Measurements from ENCODE around the gene HLA-E. TPM values are rescaled to one million over a fixed set of nuclear protein-coding genes. Genes with fewer than 3 reads are reported as not detected.

HLA-E gene
- total RNA-seq, 4 donors from 2014 or later, result 496 to 771 (median 601) TPM

GRCh38 chr6:30447237-30447636 lies 42.1 kb upstream of the HLA-E start:
- H3K27ac ChIP-seq, result no peak overlapping the region
- no peak for DNase-seq (ENCODE audit: low spot score in 2 of 2)
- H3K9me3 ChIP-seq, result no peaks in the 10 kb centered on the region
- H3K27me3 ChIP-seq, result peaks cover 97% of the 10 kb centered on the region
- peaks cover 28% of the 10 kb centered on the region for H3K4me1 ChIP-seq
- H3K4me3 ChIP-seq, result no peak overlapping the region
- 3% methylated on average over 2 of the region's 2 CpGs for WGBS
- H3K36me3 ChIP-seq, result no peaks in the 10 kb centered on the region
- no peak for TF ChIP-seq POLR2A (IDR thresholded peaks at IDR 0.05)
- no peak for TF ChIP-seq POLR2AphosphoS5 (IDR thresholded peaks at IDR 0.05)
- TF ChIP-seq CTCF (IDR thresholded peaks at IDR 0.05), result no peak
- no peak for TF ChIP-seq EP300 (IDR thresholded peaks at IDR 0.05)

DNA sequence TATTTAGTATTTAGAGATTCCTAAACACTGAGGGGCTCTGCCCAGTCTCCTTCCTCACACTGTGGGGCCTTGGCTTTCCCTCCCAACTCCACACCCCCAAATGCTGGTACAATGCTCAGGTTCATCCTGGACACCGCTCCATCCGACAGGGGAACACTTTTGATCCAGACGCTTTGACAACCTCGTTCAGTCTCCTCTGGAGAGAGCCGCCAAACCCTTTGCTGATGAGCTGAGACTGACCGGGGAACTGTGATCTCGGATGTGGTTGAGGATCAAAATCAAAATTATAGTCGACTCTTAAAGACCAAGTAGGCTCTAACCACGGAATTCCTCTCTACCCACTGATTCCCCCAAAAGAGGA lies 38.8 kb upstream of the HLA-E start:
- TF ChIP-seq CTCF (IDR thresholded peaks at IDR 0.05) (no peak), POLR2A (IDR thresholded peaks at IDR 0.05) (no peak), EP300 (IDR thresholded peaks at IDR 0.05) (no peak), POLR2AphosphoS5 (IDR thresholded peaks at IDR 0.05) (no peak)
- 28% methylated on average over 9 of the region's 9 CpGs for WGBS
- Histone ChIP-seq H3K4me3 (peak overlapping the region; percentile 31), H3K27me3 (peaks cover 93% of the 10 kb centered on the region), H3K4me1 (peaks cover 28% of the 10 kb centered on the region), H3K27ac (no peak overlapping the region), H3K36me3 (no peaks in the 10 kb centered on the region), H3K9me3 (no peaks in the 10 kb centered on the region)
- DNase-seq (ENCODE audit: low spot score in 2 of 2), result no peak

GRCh38 chr6:30450909-30451841 lies 38.1 kb upstream of the HLA-E start:
- Histone ChIP-seq H3K36me3 (no peaks in the 10 kb centered on the region), H3K9me3 (no peaks in the 10 kb centered on the region), H3K4me3 (peak overlapping the region; percentile 31), H3K27ac (no peak overlapping the region), H3K4me1 (peaks cover 28% of the 10 kb centered on the region), H3K27me3 (peaks cover 93% of the 10 kb centered on the region)
- WGBS, result 35% methylated on average over 21 of the region's 55 CpGs
- DNase-seq (ENCODE audit: low spot score in 2 of 2), result no peak
- no peak for TF ChIP-seq CTCF (IDR thresholded peaks at IDR 0.05)
- TF ChIP-seq POLR2A (IDR thresholded peaks at IDR 0.05), result no peak
- TF ChIP-seq EP300 (IDR thresholded peaks at IDR 0.05), result no peak
- TF ChIP-seq POLR2AphosphoS5 (IDR thresholded peaks at IDR 0.05), result no peak

DNA sequence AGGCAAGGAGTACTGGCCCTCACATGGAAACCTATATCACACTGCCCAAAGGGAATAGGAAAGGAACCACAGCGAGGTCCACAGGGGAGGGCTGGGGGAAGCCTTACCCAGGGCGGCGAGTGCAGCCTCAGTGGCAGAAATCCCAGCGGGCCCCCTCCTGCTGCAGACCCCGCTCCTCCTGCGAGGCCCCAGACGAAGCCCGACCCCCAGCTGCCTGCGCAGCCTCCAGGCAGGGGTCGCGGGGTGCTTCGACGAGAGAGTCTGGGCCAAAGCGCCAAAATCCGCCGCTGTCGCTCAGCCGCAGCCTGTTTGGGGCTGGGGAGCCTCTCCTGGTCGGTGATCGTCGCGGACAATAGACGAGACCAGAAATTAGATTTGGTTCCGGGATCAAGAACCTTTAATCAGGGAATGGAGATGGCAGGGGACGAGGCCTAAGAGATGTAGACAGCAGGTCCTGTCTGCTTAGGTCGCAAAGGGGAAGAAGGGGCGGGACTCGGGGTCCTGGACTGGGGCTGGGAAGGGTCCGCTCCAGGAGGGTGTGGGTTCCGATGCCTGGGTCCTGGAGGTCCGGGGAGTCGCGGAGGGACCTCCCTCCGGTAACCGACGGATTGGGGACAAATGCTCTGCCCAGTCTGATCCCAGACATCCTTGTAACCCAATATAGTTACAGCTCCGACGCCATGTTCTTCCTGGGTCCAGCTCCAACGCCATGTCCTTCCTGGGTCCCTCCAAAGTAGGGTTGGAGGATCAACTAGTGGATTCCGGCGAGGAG lies 36.4 kb upstream of the HLA-E start:
- TF ChIP-seq CTCF (IDR thresholded peaks at IDR 0.05) (no peak), POLR2AphosphoS5 (IDR thresholded peaks at IDR 0.05) (no peak), POLR2A (IDR thresholded peaks at IDR 0.05) (no peak), EP300 (IDR thresholded peaks at IDR 0.05) (no peak)
- no peak for DNase-seq (ENCODE audit: low spot score in 2 of 2)
- Histone ChIP-seq H3K36me3 (no peaks in the 10 kb centered on the region), H3K27ac (no peak overlapping the region), H3K4me3 (peak overlapping the region; percentile 21), H3K4me1 (peaks cover 28% of the 10 kb centered on the region), H3K27me3 (peaks cover 93% of the 10 kb centered on the region), H3K9me3 (no peaks in the 10 kb centered on the region)
- WGBS, result 50% methylated on average over 32 of the region's 41 CpGs

Data from suprapubic skin (tissue), 4 donors.